Measurements from ENCODE around the gene MAP6. TPM values are rescaled to one million over a fixed set of nuclear protein-coding genes. Genes with fewer than 3 reads are reported as not detected.
A peak's percentile ranks its signal among the peaks of the same experiment; 100 is the strongest.

MAP6 gene
- total and polyA plus RNA-seq, 9 of the 15 experiments (the other 6 are each of a cell fraction or from before 2014, with no cell fraction given): not detected

- TF ChIP-seq ZNF280B (CRISPR knock-in tag; IDR thresholded peaks at IDR 0.05) (no peak), CREB3L1 (IDR thresholded peaks at IDR 0.05; ENCODE audit: borderline replicate concordance, low read depth) (no peak), CXXC5 (CRISPR knock-in tag; IDR thresholded peaks at IDR 0.05) (0 out of 2 replicates have a peak, but pooled peaks have one; percentile 13), NR2C2 (CRISPR knock-in tag; IDR thresholded peaks at IDR 0.05) (no peak), NR2C2 (tag; IDR thresholded peaks at IDR 0.05) (peak; percentile 75), ZNF384 (IDR thresholded peaks at IDR 0.05; ENCODE audit: low read depth, low read length) (peak; percentile 95), GMEB1 (CRISPR knock-in tag; IDR thresholded peaks at IDR 0.05) (no peak), PTTG1 (tag; IDR thresholded peaks at IDR 0.05; ENCODE audit: low read depth) (no peak), CHAMP1 (IDR thresholded peaks at IDR 0.05) (no peak), ZNF75A (CRISPR knock-in tag; IDR thresholded peaks at IDR 0.05) (no peak), RNF2 (IDR thresholded peaks at IDR 0.05) (peak; percentile 83), CBX1 (IDR thresholded peaks at IDR 0.05; ENCODE audit: low read depth) (peak; percentile 90), TRIM24 (IDR thresholded peaks at IDR 0.05) (peak in 1 of 2 experiments; percentile 45; a peak in 1 of 4 replicates), CHD2 (IDR thresholded peaks at IDR 0.05; ENCODE audit: low read depth, low read length) (peak; percentile 42; the same call in 1 of the 2 replicates), MAFF (IDR thresholded peaks at IDR 0.05; ENCODE audit: low read length) (peak; percentile 87)
- TF ChIP-seq, protein P1, sequence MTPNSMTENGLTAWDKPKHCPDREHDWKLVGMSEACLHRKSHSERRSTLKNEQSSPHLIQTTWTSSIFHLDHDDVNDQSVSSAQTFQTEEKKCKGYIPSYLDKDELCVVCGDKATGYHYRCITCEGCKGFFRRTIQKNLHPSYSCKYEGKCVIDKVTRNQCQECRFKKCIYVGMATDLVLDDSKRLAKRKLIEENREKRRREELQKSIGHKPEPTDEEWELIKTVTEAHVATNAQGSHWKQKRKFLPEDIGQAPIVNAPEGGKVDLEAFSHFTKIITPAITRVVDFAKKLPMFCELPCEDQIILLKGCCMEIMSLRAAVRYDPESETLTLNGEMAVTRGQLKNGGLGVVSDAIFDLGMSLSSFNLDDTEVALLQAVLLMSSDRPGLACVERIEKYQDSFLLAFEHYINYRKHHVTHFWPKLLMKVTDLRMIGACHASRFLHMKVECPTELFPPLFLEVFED (CRISPR knock-in tag; conservative IDR thresholded peaks at IDR 0.05): no peak
- TF ChIP-seq, protein P2, sequence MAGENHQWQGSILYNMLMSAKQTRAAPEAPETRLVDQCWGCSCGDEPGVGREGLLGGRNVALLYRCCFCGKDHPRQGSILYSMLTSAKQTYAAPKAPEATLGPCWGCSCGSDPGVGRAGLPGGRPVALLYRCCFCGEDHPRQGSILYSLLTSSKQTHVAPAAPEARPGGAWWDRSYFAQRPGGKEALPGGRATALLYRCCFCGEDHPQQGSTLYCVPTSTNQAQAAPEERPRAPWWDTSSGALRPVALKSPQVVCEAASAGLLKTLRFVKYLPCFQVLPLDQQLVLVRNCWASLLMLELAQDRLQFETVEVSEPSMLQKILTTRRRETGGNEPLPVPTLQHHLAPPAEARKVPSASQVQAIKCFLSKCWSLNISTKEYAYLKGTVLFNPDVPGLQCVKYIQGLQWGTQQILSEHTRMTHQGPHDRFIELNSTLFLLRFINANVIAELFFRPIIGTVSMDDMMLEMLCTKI (IDR thresholded peaks at IDR 0.05; ENCODE audit: partially characterized antibody): no peak
Measured at GRCh38 chr11:75558939-75559843, 109.6 kb downstream of the MAP6 start (continued).

Data from K562 (cell line).